ENCODE data around the gene SRGAP1.
"Not testable (repeated sequence)": the region's sequence is repeated elsewhere in the genome, so short reads cannot be mapped to it uniquely, and the experiment has no call there.

The SRGAP1 gene

GRCh38 chr12:63838411-63838810 is 6.1 kb upstream of the SRGAP1 start:
- DNase-seq (ENCODE audit: low read depth): no peak

- no peak for DNase-seq (ENCODE audit: low read depth)
Observed at GRCh38 chr12:63841011-63841410, 3.5 kb upstream of the SRGAP1 start.

- DNase-seq (ENCODE audit: low read depth): no peak
Observed at GRCh38 chr12:63841571-63841970, 2.9 kb upstream of the SRGAP1 start.

GRCh38 chr12:63842750-63843149 is 1.8 kb upstream of the SRGAP1 start:
- DNase-seq (ENCODE audit: low read depth): not testable (repeated sequence)

- DNase-seq (ENCODE audit: low read depth): no peak
Observed at GRCh38 chr12:63843254-63843720, 1.2 kb upstream of the SRGAP1 start.

- peak; percentile 53 for DNase-seq (ENCODE audit: low read depth)
Observed at GRCh38 chr12:63843721-63844390, 644 bp upstream of the SRGAP1 start.

GRCh38 chr12:63845726-63846125 is 1.2 kb downstream of the SRGAP1 start:
- DNase-seq (ENCODE audit: low read depth): no peak

- DNase-seq (ENCODE audit: low read depth): no peak
Observed at GRCh38 chr12:63846238-63846967, 1.9 kb downstream of the SRGAP1 start.

- DNase-seq (ENCODE audit: low read depth): no peak
Observed at GRCh38 chr12:63848450-63848849, 4.0 kb downstream of the SRGAP1 start.

GRCh38 chr12:63849106-63849620 is 4.7 kb downstream of the SRGAP1 start:
- DNase-seq (ENCODE audit: low read depth): no peak

- DNase-seq (ENCODE audit: low read depth): no peak
Observed at GRCh38 chr12:63849641-63850040, 5.1 kb downstream of the SRGAP1 start.

- DNase-seq (ENCODE audit: low read depth): no peak
Observed at GRCh38 chr12:63853978-63854377, 9.5 kb downstream of the SRGAP1 start.

GRCh38 chr12:63855299-63855698 is 10.8 kb downstream of the SRGAP1 start:
- DNase-seq (ENCODE audit: low read depth): no peak

GRCh38 chr12:63857771-63858670 is 13.5 kb downstream of the SRGAP1 start:
- no peak for DNase-seq (ENCODE audit: low read depth)

- not testable (repeated sequence) for DNase-seq (ENCODE audit: low read depth)
Observed at GRCh38 chr12:63859880-63860279, 15.4 kb downstream of the SRGAP1 start.

- DNase-seq (ENCODE audit: low read depth): no peak
Observed at GRCh38 chr12:63862187-63862968, 17.9 kb downstream of the SRGAP1 start.

- no peak for DNase-seq (ENCODE audit: low read depth)
Observed at GRCh38 chr12:63862969-63863230, 18.4 kb downstream of the SRGAP1 start.

- no peak for DNase-seq (ENCODE audit: low read depth)
Observed at GRCh38 chr12:63863658-63864453, 19.4 kb downstream of the SRGAP1 start.

- no peak for DNase-seq (ENCODE audit: low read depth)
Observed at GRCh38 chr12:63864454-63864706, 19.9 kb downstream of the SRGAP1 start.

- DNase-seq (ENCODE audit: low read depth): no peak
Observed at GRCh38 chr12:63865448-63865847, 20.9 kb downstream of the SRGAP1 start.

- no peak for DNase-seq (ENCODE audit: low read depth)
Observed at GRCh38 chr12:63867053-63867452, 22.6 kb downstream of the SRGAP1 start.

Data from stimulated activated CD8-positive, alpha-beta memory T cell treated with anti-CD3 and anti-CD28 coated beads, Interleukin-7, amount 100 ng/mL, for 24 hours (primary cell).